Endometrium (tissue), 2 donors: ENCODE measurements around the gene FYN.

Source experiments
- FAIRE-seq: peaks from 2 replicates; lab custom pipeline; 2012; peaks lifted over from hg19 to GRCh38; lab: Jason Lieb, UNC
- donor health status: control.
- donor health status: control.

The FYN gene

DNA sequence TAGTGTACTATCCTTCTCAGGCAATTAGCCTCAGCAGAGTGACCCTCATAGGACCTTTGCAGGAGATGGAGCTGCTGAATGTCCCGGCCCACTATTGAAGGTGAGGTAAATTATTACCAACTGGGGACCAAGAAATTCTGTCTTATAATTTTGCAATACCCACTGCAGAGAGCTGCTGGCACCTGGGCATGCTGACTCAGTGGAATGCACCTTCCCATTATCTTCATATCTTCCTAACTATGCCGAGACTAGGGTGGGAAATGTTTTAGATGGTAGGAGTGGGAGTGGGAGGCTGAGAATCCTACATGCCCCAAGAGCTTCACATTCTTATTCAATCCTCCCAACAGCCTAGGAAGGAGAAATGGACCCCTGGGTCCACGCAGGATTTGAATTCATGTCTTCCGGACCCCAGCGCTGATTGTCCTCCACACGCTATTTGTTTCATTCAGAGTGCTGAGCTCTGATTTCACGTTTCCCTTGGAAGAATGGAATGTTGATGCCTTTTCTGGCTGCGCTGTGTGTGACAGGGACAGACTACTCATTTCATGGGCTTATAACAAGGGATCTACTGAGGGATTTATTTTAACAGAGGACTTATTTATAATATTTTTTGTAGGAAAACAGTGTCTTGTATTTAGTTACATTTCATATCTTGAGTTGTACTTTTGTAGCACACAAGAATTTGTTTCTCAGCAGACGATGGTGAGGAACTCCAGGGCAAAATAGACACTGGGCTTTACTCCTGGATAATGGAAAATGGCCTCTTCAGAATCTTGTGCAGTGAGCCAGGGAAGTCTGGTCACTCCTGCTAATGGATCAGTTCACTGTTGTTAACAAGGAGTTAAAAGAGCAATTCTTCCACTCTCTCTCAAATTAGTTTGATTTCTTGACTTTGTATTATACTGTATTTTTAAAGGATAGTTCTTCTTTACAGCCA, 66.4 kb downstream of the FYN start:
- FAIRE-seq, result no peak

- no peak for FAIRE-seq
These were observed 67.1 kb downstream of the FYN start for GRCh38 chr6:111806165-111806547.

DNA sequence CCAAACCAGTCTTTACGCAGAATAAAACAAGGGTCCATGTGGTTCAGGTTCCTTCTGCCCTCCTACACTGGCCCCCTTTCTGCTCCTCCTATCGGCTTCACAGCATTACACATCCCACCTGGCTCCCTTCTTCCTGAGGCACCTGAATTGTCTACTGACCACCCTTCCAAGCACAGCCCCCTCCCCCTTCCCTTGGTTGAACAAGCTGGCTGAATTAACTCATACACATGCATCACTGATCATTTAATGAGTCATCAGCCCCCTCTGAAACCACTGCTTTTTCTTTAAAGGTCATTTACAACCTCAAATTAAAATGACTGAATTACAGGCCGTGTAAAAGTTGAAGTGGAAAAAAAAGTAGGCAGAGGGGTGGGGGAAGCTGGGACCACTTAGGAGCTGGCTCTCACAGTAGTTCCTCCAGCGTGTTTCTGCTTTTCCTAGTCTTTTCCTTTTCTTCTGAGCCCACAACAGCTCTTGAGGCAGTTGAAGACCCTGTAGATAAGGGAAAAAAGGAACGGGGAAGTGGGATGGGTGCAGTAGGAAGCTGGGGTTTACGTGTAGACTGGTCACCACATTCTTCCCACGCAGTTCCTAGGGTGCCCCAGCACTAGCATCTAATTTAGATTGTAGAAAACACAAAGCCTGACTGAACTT, 67.6 kb downstream of the FYN start:
- no peak for FAIRE-seq

DNA sequence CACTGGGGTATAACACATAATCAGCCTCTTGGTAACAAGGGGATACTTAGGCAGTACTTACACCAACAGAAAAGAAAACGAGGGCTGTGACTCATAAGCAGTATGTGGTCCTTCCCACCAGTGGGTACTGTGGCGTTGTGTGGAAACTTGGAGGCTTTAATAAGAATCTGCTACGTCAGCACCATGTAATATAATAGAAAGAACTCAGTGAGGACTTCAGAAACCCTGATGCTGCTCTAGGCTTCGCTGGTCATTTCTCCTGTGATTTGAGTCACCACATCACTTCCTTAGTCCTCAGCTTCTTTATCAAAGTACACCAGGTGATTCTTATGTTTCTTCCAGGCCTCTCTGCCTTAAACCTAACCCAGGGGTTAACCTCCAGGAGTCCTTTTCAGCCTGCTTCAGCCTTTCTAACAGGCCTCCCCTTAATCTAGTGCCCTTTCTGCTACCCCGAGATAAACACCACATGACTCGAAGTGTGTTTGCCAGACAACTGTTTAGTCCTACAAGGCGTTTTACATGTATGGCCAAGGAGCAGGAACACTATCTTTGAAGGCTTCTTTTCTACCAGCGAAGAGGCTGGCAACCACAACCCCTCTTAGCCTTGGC, 68.5 kb downstream of the FYN start:
- FAIRE-seq, result no peak

GRCh38 chr6:111803804-111804203, 69.4 kb downstream of the FYN start:
- no peak for FAIRE-seq

DNA sequence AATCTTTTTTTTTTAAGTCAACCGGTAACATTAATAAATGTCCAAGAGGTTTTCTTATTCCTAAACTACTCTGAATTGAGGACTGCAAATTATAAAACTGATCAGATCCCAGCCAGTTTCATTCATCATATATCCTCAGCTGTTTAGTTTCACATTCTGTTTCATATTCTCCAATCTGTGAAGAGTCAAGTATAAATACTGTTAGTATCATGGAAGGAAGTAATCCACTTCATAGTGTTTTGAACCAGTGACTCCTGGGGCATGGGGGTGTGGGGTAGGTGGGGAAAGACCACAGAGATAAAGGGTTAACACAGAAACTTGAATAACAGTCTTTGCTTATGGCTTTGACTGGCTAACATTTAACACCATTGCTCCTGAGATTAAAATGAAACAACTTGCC, 69.9 kb downstream of the FYN start:
- FAIRE-seq, result no peak

DNA sequence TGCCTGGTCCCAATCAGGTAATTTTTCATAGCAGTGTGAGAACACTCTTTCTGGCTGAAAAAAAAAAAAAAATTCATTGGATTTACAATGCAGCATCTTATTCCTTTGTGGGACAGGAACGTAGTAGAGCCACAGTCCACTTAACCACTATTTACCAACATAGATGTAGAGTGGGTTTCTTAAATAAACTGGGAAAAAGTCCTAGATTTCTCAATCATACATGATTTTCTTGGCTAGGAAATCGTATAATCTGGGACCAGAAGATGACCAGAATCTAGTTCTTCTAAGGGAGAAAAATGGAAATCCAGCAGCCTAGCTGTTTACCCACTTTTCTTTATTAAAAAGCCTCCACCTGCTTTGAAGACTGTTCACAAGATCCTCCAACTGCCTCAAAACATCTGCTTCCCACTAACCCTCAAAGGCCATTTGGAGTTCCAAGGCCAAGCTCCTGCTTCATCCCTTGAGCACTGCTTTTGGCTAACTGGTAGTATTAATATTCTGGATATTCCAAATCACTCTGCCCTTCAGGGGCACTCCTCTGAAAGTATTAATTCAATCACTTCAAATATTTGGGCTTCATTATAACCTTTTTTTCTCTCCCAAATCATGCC, 70.4 kb downstream of the FYN start:
- no peak for FAIRE-seq

- FAIRE-seq, result no peak
These were observed 71.2 kb downstream of the FYN start for GRCh38 chr6:111802015-111802414.

GRCh38 chr6:111800821-111801220, 72.4 kb downstream of the FYN start:
- no peak for FAIRE-seq

DNA sequence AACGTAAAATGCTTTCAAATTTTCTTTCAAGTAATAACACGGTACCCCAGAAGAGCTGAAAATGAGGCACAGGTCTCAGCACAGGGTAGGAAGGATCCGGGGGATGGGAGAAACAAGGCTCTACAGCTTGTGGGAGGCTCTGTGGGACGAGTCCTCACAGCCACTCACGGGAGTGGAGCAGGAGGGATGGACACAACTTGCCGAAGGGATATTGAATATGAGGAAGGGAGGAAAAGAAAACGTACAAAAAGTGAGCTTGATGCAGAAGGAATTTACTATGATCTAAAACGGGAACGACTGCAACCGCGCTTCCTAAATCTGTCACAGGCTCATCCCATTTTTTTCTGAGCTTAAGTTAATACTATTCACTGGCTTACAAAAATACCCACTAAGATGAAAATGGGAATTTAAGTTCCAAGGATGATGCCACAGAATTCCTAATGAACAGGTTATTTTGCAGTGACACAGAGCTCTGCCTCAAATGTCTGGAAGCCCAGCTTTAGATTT, 72.9 kb downstream of the FYN start:
- FAIRE-seq, result no peak

DNA sequence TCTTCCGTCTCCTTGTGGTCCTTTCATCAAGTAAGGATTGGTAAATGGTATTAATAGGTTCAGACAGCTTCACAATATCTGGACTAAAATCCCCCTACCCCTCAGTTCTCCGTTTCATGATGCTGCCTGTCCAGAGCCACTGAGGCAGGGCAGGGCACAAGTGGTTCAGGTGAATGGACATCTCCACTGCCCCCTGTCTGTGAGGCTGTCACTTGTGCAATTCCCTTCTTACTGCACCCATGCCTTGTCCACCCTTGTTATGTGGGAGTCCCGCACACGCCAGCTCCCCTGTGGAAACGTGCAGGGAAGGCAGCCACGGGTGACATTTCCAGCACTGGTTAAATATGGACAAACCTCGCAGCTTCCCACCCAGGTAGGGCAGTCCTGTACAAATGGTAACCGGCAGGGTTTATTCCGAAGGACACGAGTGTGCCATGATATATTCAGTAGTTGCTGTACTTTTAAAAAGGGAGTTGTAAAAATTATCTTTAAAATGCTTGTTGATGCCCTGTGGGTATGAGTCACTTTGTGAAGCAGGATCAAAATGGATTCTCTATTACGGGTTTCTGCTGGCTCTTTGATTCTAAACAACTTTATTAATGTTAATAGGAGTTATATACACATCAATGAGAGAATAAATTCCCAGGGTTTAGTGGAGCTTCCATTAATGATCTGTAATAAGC, 73.5 kb downstream of the FYN start:
- no peak for FAIRE-seq

GRCh38 chr6:111798281-111798725, 74.9 kb downstream of the FYN start:
- no peak for FAIRE-seq

DNA sequence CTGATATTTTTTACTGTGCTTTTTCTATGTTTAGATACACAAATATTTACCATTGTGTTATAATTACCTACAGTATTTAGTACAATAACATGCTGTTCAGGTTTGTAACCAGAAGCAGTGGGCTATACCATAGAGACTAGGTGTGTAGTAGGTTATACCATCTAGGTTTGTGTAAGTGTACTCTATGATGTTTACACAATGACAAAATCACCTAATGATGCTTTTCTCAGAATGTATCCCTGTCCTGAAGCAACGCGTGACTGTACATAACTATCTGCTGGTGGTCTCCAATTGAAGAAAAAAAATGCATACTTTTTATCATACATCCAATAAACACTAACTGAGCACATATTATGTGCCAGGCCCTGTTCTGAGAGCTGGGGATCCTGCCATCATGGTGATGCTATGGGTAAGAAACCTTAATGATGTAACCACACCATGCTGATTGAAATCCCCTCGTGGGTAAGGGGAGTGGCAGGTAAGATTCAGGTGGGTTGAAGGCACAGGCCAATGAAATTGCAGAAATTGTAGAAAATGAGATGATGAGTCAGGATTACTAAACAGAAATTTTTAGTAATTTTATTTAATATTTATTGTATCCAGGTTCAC, 76.8 kb downstream of the FYN start:
- FAIRE-seq, result no peak

- no peak for FAIRE-seq
These were observed 77.7 kb downstream of the FYN start for GRCh38 chr6:111795558-111795957.

- no peak for FAIRE-seq
These were observed 78.4 kb downstream of the FYN start for GRCh38 chr6:111794727-111795452.

- FAIRE-seq, result no peak
These were observed 79.0 kb downstream of the FYN start for GRCh38 chr6:111794300-111794699.

DNA sequence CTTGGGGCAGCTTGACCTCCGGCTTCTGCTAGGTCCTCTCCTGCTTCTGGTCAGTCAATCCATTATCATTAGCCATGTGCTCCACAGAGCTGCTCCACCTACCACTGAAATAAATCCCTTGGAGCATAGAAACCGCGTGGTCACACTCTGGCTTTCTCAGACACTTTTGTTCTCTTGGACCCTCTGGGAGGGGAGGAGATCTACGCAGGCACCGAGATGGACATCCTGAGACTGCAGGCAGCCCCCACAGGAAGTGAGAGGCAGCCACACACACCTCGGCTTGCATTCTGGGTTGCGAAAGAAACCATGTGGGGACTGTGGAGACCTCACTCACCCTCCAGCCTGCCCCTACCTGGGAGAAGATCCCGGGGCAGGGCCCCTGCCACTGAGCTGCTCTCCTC, 79.5 kb downstream of the FYN start:
- no peak for FAIRE-seq

DNA sequence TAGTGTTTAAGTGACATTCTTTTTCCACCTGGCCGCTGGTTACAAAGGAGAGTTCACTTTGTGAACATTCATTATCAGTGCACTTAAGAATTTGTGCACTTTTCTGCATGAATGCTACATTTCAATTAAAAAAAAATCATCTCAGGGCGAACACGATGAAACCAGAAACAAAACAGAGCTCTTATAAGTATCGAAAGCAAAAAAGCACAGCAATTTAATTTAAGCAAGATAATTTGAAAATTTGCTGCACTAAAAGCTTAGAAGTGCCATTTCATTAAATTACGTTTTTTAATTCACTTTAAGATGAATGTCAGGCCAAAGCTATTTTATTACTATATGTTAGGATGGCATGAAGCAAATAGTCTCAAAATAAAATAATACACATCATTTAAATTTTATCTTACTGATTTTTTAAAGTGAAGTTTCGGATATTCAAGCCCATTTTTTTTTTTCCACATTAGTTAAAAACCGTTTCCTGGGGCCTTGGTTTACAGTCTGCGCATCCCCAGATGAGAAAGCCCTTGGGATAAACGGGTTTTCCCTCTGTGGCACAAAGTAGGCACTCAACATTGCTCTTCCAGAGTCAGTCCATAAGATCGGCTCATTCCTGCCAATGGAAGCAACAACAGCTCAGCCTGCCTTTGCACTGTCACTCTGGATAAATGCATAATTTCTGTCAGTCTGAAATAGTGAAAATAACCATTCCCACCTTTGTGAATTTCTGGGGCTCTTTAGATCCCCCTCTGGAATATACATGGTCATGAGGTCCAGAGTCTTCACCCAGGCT, 80.1 kb downstream of the FYN start:
- FAIRE-seq, result no peak

DNA sequence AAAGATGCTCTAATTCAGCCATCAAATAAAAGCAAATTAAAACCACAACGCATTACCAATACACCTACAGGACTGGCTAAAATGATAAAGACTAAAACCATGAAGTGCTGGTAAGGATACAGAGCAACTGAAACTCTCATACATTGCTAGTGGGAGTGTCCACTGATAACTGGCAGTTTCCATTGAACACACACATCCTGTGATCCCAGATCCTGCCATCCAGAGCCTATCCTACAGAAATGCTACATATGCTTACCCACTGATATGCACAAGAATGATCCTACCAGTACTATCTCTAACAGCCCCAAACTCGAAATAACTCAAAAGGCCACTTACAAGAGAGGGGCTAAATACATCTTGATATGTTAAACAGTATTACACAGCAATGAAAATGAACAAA, 81.0 kb downstream of the FYN start:
- FAIRE-seq, result no peak

DNA sequence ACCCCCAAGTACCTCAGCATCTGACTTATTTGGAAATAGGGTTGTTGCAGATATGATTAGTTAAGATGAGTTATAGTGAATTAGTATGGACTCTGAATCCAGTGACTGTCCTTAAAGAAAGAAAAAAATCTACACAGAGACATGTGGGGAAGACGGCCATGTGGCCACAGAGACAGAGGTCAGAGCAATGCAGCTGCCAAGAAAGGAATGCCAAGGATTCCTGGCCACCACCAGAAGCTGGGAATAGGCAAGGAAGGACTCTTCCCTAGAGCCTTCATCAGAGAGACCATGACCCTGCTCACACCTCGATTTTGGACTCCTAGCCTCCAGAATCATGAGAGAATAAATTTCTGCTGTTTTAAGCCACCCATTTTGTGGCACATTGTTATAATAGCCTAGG, 81.8 kb downstream of the FYN start:
- no peak for FAIRE-seq
